Measurements from ENCODE around the gene NAALAD2.
"Not testable (repeated sequence)": the region's sequence is repeated elsewhere in the genome, so short reads cannot be mapped to it uniquely, and the experiment has no call there.

Gene NAALAD2

GRCh38 chr11:90167704-90168103 lies 33.2 kb downstream of the NAALAD2 start:
- H3K27ac Mint-ChIP-seq; H3K4me3 Mint-ChIP-seq; H3K36me3 Mint-ChIP-seq (ENCODE audit: low read depth); H3K4me1 Mint-ChIP-seq (ENCODE audit: low read depth); H3K9me3 Mint-ChIP-seq; DNase-seq: not testable (repeated sequence)
- peaks cover 13% of the 10 kb centered on the region for H3K27me3 Mint-ChIP-seq

DNA sequence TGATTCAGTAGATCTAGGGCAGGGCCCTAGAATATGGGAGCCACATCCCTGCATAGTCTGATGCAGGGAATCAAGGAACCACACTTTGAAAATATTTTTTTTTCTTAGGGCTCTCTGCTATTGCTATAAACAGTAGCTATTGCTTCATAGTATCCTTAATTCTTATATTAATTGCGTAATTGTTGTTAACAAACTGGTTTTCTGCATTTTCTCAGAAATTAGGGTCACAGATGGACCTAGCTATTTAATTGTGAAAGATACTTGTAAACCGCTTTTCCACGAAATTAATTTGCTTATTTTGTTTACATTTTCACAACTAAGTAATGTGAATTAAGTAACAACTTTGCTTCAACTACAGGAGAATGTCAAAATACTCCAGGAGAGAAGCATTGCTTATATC lies 34.1 kb downstream of the NAALAD2 start:
- no peak overlapping the region for H3K4me3 Mint-ChIP-seq
- H3K27ac Mint-ChIP-seq, result no peak overlapping the region
- H3K4me1 Mint-ChIP-seq (ENCODE audit: low read depth), result no peaks in the 10 kb centered on the region
- peaks cover 13% of the 10 kb centered on the region for H3K27me3 Mint-ChIP-seq
- no peaks in the 10 kb centered on the region for H3K9me3 Mint-ChIP-seq
- DNase-seq, result no peak
- H3K36me3 Mint-ChIP-seq (ENCODE audit: low read depth), result no peaks in the 10 kb centered on the region

GRCh38 chr11:90171359-90171758 lies 36.9 kb downstream of the NAALAD2 start:
- Mint-ChIP-seq H3K4me1 (ENCODE audit: low read depth) (no peaks in the 10 kb centered on the region), H3K27ac (no peak overlapping the region), H3K27me3 (peaks cover 8% of the 10 kb centered on the region), H3K36me3 (ENCODE audit: low read depth) (no peaks in the 10 kb centered on the region), H3K9me3 (no peaks in the 10 kb centered on the region), H3K4me3 (no peak overlapping the region)
- DNase-seq, result no peak

GRCh38 chr11:90176069-90176468 lies 41.6 kb downstream of the NAALAD2 start:
- Mint-ChIP-seq H3K4me1 (ENCODE audit: low read depth) (no peaks in the 10 kb centered on the region), H3K36me3 (ENCODE audit: low read depth) (no peaks in the 10 kb centered on the region), H3K4me3 (no peak overlapping the region), H3K27ac (no peak overlapping the region), H3K27me3 (peaks cover 8% of the 10 kb centered on the region), H3K9me3 (no peaks in the 10 kb centered on the region)
- DNase-seq, result no peak

- no peak for DNase-seq
- no peaks in the 10 kb centered on the region for H3K27me3 Mint-ChIP-seq
- no peaks in the 10 kb centered on the region for H3K4me1 Mint-ChIP-seq (ENCODE audit: low read depth)
- no peak overlapping the region for H3K27ac Mint-ChIP-seq
- H3K4me3 Mint-ChIP-seq, result no peak overlapping the region
- H3K9me3 Mint-ChIP-seq, result no peaks in the 10 kb centered on the region
- H3K36me3 Mint-ChIP-seq (ENCODE audit: low read depth), result no peaks in the 10 kb centered on the region
Observed at GRCh38 chr11:90178751-90179150, 44.3 kb downstream of the NAALAD2 start.

- no peak for DNase-seq
- Mint-ChIP-seq H3K4me1 (ENCODE audit: low read depth) (no peaks in the 10 kb centered on the region), H3K27me3 (no peaks in the 10 kb centered on the region), H3K9me3 (no peaks in the 10 kb centered on the region), H3K36me3 (ENCODE audit: low read depth) (no peaks in the 10 kb centered on the region), H3K4me3 (no peak overlapping the region), H3K27ac (no peak overlapping the region)
Observed at GRCh38 chr11:90179923-90180322, 45.5 kb downstream of the NAALAD2 start.

GRCh38 chr11:90187839-90188238 lies 53.4 kb downstream of the NAALAD2 start:
- Mint-ChIP-seq H3K36me3 (ENCODE audit: low read depth) (peaks cover 45% of the 10 kb centered on the region), H3K4me3 (no peak overlapping the region), H3K27me3 (no peaks in the 10 kb centered on the region), H3K9me3 (no peaks in the 10 kb centered on the region), H3K4me1 (ENCODE audit: low read depth) (no peaks in the 10 kb centered on the region), H3K27ac (no peak overlapping the region)
- DNase-seq, result no peak

- no peak overlapping the region for H3K27ac Mint-ChIP-seq
- H3K27me3 Mint-ChIP-seq, result no peaks in the 10 kb centered on the region
- no peak overlapping the region for H3K4me3 Mint-ChIP-seq
- H3K4me1 Mint-ChIP-seq (ENCODE audit: low read depth), result peaks cover 2% of the 10 kb centered on the region
- peaks cover 54% of the 10 kb centered on the region for H3K36me3 Mint-ChIP-seq (ENCODE audit: low read depth)
- no peak for DNase-seq
- H3K9me3 Mint-ChIP-seq, result no peaks in the 10 kb centered on the region
Observed at GRCh38 chr11:90189011-90189410, 54.5 kb downstream of the NAALAD2 start.

GRCh38 chr11:90192869-90193582 lies 58.6 kb downstream of the NAALAD2 start:
- peaks cover 2% of the 10 kb centered on the region for H3K4me1 Mint-ChIP-seq (ENCODE audit: low read depth)
- peak overlapping the region; percentile 50 for H3K27ac Mint-ChIP-seq
- H3K27me3 Mint-ChIP-seq, result no peaks in the 10 kb centered on the region

DNA sequence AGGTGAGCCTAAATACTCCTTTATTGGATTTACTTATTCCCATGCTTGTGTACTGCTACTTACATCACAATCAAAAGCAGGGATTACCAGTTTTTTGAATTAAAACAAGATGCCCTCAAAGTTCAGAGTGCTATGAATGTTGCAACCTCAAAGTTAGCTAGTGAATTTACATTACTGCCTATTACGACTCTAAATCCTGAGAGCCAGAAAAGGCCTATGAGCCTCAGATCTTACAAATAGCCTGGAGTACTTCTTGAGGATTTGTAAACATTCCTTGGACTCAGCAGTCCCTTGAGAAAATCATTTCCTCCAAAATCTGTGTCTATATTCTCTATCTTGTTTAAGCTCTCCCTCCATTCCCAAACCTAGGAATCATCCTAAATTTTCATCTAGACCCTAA lies 62.9 kb downstream of the NAALAD2 start:
- Mint-ChIP-seq H3K27me3 (no peaks in the 10 kb centered on the region), H3K36me3 (ENCODE audit: low read depth) (peaks cover 78% of the 10 kb centered on the region)

More at GRCh38 chr11:90192869-90193582, 58.6 kb downstream of the NAALAD2 start:
- no peak overlapping the region for H3K4me3 Mint-ChIP-seq
- no peaks in the 10 kb centered on the region for H3K9me3 Mint-ChIP-seq
- H3K36me3 Mint-ChIP-seq (ENCODE audit: low read depth), result peaks cover 86% of the 10 kb centered on the region
- no peak for DNase-seq

GRCh38 chr11:90202342-90202741 lies 67.9 kb downstream of the NAALAD2 start:
- Mint-ChIP-seq H3K4me1 (ENCODE audit: low read depth) (peaks cover 22% of the 10 kb centered on the region), H3K27me3 (no peaks in the 10 kb centered on the region), H3K9me3 (no peaks in the 10 kb centered on the region), H3K4me3 (no peak overlapping the region), H3K27ac (peak overlapping the region; percentile 1), H3K36me3 (ENCODE audit: low read depth) (peaks cover 84% of the 10 kb centered on the region)
- DNase-seq, result no peak

More for the DNA sequence above, 62.9 kb downstream of the NAALAD2 start:
- Mint-ChIP-seq H3K4me3 (no peak overlapping the region), H3K4me1 (ENCODE audit: low read depth) (peaks cover 6% of the 10 kb centered on the region), H3K27ac (no peak overlapping the region), H3K9me3 (no peaks in the 10 kb centered on the region)
- DNase-seq, result no peak

- Mint-ChIP-seq H3K36me3 (ENCODE audit: low read depth) (peaks cover 84% of the 10 kb centered on the region), H3K27ac (no peak overlapping the region), H3K9me3 (no peaks in the 10 kb centered on the region), H3K27me3 (no peaks in the 10 kb centered on the region), H3K4me3 (no peak overlapping the region), H3K4me1 (ENCODE audit: low read depth) (peaks cover 25% of the 10 kb centered on the region)
- no peak for DNase-seq
Observed at GRCh38 chr11:90204407-90204806, 69.9 kb downstream of the NAALAD2 start.

DNA sequence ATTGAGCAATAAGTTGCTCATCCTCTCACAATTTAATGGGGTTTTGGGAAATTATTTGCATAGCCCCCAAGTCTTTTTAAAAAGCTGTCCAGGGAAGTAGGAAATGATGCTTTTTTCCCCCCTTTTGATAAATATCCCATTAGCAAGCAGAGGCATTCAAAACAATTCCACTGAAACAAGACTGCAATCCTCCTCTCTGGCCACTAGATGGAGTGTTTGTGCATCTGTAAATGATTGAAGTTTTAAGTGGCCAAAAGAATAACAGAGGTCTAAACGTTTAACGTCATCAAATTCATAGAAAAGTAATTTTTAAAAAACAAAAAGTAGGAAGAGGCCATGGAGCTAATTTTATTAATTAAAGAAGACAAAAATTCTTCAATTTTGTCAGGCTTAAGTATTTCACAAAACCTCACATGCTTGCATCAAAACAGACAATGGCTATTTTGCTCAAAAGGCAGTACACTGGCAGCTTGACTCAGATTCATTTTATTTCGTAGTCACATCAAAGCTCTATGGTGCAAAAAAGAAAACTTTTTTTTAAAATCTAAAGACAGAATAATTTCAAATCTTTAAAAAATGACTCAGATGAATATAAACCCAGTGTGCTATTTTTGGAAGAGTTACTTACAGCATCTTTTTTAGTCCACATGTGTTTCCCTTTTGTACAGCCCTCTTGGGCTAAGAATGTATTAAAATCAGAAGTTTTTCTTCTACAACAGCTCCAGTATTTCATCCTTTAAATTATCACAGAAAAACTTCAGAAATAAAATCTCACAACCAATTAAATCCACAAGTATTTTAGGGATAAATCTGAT lies 70.6 kb downstream of the NAALAD2 start:
- no peak overlapping the region for H3K4me3 Mint-ChIP-seq
- no peaks in the 10 kb centered on the region for H3K9me3 Mint-ChIP-seq
- no peaks in the 10 kb centered on the region for H3K27me3 Mint-ChIP-seq
- H3K4me1 Mint-ChIP-seq (ENCODE audit: low read depth), result peaks cover 29% of the 10 kb centered on the region
- DNase-seq, result no peak
- H3K27ac Mint-ChIP-seq, result peak overlapping the region; percentile 63
- H3K36me3 Mint-ChIP-seq (ENCODE audit: low read depth), result peaks cover 91% of the 10 kb centered on the region

- not testable (repeated sequence) for H3K27ac Mint-ChIP-seq, H3K27me3 Mint-ChIP-seq, H3K4me3 Mint-ChIP-seq, H3K9me3 Mint-ChIP-seq, DNase-seq
- Mint-ChIP-seq H3K4me1 (ENCODE audit: low read depth) (peaks cover 25% of the 10 kb centered on the region), H3K36me3 (ENCODE audit: low read depth) (peaks cover 93% of the 10 kb centered on the region)
Observed at GRCh38 chr11:90207992-90208391, 73.5 kb downstream of the NAALAD2 start.

- DNase-seq, result no peak
- H3K4me3 Mint-ChIP-seq, result no peak overlapping the region
- H3K4me1 Mint-ChIP-seq (ENCODE audit: low read depth), result peaks cover 28% of the 10 kb centered on the region
- H3K27ac Mint-ChIP-seq, result peak overlapping the region; percentile 36
- H3K36me3 Mint-ChIP-seq (ENCODE audit: low read depth), result peaks cover 93% of the 10 kb centered on the region
- no peaks in the 10 kb centered on the region for H3K27me3 Mint-ChIP-seq
- no peaks in the 10 kb centered on the region for H3K9me3 Mint-ChIP-seq
Observed at GRCh38 chr11:90208857-90209256, 74.4 kb downstream of the NAALAD2 start.

All from activated T-cell treated with anti-CD3 and anti-CD28 coated beads, Interleukin-2, amount 50 U/mL, for 24 hours (primary cell).